Measurements from ENCODE around the gene KANK4.

KANK4 gene

DNA sequence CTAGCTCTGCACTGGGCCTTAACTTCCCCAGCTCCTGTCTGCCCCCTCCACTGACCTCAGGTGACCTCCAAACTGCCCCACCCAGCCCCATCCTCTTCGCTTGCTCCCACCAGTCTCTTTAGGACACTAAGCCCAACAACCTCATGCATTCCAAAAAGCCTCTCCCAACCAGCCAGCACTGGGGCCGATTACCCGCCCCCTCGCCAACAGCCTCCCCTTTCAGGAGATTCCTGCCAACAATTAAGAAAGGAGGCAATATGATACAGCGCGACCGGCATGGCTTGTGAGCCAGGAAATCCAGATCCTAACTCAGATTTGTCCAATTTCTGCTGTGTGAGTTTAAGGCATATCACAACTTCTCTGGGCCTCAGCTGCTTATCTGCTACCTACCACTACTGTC, 14.7 kb downstream of the KANK4 start:
- no peak for DNase-seq

DNA sequence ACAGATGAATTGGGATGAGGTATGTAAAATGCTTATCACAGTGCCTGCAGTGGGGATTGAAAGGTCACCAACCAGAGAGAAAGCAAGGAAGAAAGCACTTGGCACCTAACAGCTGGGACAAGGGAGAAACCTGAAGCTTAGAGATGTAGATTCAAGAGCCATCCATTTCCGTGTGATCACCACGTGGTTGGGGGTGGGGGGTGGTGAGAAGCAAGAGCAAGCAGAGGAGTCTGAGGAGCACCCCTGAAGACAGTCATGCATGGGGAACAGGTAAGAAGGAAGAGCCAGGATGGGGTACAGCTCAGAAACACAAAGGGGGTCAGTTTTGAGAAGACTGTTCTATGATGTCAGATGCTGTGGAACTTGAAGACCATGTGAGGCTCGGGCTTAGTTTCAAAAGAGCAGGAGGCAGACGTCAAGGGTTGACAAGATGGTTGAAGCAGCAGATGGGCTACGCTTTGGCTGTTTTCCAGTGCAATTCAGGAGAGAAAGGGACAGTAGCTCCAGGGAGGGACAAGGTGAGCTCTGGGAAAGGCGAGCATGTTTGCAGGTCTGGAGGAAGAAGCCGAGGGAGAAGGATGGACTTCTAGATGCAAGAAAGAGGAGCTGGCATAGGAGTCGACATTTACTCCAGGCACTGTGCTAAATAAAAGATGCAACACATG, 17.4 kb downstream of the KANK4 start:
- DNase-seq = no peak

DNA sequence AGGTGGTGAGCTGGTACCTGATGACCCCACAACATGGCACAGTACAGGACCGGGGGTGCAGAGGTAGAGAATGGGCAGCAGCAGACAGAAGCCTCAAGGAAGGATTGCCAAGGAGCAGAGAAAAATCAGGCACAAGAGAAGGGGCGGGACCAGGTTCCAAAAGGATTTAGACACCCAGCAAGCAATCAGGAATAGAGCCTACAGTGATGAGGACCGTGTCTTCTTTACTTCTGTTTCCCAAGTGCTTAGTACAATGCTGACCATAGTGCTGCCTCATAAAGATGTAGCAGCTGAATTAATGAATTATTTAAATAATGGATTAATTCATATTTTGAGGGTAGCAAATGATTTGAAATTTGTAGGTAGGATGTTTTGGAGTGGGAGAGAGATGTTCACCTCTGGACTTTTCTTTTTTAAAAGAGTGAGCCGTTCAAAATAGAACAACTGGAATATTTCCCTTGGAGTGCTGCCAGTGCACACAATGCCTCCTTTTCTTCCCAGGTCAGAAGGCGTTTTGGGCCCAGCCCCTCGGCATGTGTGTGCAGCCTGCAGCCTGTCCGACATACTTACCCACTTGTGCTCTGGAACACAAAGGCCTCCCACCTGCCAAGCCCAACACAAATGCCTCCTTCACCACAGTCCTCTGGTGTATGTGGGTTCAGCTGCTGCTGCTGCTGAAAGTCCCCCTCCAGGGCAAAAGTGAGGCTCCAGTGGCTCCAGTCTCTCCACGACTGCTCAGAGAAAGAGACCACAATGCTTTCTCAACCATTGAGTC, 19.6 kb downstream of the KANK4 start:
- no peak for DNase-seq

DNA sequence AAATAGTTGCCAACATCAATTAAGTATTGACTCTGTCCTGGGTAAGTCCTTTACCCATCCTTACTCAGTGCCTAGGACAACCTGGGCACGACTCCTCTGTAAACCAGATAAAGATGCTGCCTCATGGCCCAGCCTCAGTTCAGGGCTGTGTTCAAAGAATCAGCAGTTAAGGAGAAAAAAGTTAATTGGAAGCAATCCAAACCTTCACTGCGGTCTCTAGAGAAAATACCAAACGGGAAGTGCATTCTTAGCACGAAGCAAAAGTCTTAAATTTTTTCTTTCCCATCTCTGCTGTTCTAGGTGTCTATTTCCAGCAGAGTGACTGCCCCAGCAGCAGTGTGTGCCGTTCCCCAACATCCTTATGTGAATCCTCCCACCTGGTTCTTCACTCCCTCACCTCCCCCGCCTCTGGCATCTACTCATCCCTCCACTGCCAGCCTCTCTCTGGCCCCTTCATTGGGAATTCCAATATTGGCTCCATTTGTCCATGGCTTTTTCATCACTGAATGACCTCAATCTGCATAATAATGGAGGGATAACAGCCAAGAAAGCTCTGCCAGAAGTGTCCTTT, 23.2 kb downstream of the KANK4 start:
- DNase-seq = no peak

GRCh38 chr1:62294261-62294660, 25.0 kb downstream of the KANK4 start:
- no peak for DNase-seq

DNA sequence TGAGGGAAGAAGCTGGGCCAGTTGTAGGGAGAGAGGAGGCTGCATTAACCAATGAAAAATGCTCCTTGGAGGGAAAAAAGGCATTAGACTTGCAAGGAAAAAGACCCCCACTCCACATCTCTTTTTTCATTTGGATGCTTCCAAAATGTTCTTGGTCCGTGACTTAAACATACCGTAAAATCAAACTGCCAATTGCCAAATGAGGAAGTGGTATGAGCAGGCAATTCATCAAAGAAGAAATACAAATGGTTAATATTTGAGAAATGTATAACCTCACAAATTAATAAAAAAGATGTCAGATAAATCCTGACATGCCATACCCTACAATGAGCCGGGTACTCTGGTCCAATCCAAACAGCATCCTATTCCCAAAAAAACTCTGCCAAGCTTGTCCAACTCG, 30.6 kb downstream of the KANK4 start:
- no peak for DNase-seq

GRCh38 chr1:62288224-62288623, 31.0 kb downstream of the KANK4 start:
- DNase-seq = no peak

GRCh38 chr1:62286786-62287224, 32.4 kb downstream of the KANK4 start:
- no peak for DNase-seq

DNA sequence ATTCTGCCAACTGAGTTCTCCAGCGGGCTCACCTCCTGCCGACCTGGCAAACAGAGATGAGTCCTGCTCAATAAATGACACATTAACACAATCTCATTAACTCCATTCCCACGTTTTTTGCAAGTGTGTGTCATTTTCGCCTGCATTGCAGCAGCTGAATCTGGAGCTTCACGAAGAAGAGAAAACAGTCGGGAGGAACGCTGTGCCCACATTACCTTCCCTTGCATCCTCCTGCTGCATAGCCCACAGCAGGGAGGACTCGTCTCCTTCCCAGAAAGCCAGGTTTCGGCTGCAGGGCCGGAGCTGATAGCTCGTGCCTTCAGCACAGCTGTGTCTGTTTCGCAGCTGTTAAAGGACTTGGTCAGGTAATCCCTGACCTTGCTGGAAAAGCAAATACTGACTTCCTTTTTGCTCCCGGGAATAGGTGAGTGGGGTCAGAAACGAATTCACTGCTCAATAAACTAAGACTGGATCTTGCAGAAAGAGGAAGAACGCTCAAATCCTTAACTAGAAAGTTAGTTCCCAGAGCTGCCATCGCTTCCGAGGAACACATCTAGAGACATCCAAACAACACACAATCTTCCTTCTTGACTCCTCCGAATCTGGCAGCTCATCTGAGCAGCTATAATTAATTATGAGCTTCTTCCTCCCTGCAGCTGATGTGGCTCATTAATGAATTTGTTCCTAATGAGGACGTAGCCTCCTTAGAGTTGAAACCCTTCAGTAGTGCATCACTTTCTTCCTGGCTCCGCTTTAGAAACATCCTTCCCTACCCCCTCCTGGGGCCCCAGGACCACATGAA, 33.0 kb downstream of the KANK4 start:
- no peak for DNase-seq

GRCh38 chr1:62285440-62285839, 33.8 kb downstream of the KANK4 start:
- no peak for DNase-seq

DNA sequence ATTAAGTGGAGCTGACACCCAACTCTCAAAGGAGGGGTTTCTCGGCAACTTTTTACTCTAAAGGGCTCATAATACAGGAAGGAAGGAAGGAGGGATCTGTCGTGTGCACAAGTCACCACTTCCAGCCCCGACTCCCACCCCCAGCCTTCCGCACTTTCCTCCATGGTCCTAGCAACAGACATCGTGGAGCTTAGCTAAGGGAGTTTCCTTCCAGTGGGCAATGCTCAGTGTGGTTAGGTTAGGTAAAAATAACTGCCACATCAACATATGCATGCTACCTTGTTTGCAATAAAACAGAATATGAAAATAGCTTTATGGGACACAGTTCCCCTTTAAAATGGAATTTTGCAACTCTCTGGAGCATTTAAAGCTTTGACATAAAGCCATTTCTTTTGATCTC, 35.2 kb downstream of the KANK4 start:
- DNase-seq = no peak

GRCh38 chr1:62282909-62283755, 36.1 kb downstream of the KANK4 start:
- DNase-seq = no peak

- DNase-seq = no peak
Observed at GRCh38 chr1:62281922-62282555, 37.2 kb downstream of the KANK4 start.

- DNase-seq = no peak
Observed at GRCh38 chr1:62280960-62281465, 38.2 kb downstream of the KANK4 start.

GRCh38 chr1:62280150-62280549, 39.1 kb downstream of the KANK4 start:
- DNase-seq = no peak

DNA sequence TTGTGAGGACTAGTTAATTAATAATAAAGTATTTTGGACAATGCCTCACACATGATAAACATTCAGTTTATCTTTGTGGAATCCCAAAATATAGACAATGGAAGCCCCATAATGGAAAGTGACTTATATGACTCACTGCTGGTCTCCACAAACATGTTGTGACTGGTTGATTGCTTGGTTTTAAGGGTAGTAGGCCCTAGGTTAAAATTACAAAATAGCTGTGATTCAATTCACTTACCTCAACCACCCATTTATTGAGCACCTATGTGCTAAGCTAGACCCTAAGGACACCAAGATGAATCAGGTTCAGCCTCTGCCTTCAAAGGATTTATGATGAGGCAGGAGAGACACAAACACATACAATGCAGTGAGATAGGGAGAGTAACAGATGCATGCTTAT, 42.4 kb downstream of the KANK4 start:
- no peak for DNase-seq

GRCh38 chr1:62274496-62275485, 44.4 kb downstream of the KANK4 start:
- DNase-seq = no peak

DNA sequence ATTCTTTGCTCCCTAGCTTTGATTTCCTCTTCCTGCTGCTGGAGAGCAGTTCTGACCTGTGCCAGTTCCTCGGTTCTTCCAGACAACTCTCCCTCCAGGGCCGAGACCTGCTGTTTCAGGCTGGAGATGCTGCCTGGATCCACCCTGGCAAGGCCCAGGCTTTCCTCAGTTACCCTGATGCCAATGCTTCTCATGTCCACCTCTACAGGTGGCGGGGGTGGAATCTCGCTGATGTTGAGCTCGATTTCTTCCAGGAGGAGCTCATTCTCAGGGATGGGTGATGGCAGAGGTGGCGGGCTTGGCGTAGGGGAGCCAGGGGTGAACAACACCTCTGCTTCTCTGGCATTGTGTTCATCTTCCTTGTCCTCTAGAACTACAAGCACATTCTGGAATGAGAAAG, 45.3 kb downstream of the KANK4 start:
- no peak for DNase-seq

DNA sequence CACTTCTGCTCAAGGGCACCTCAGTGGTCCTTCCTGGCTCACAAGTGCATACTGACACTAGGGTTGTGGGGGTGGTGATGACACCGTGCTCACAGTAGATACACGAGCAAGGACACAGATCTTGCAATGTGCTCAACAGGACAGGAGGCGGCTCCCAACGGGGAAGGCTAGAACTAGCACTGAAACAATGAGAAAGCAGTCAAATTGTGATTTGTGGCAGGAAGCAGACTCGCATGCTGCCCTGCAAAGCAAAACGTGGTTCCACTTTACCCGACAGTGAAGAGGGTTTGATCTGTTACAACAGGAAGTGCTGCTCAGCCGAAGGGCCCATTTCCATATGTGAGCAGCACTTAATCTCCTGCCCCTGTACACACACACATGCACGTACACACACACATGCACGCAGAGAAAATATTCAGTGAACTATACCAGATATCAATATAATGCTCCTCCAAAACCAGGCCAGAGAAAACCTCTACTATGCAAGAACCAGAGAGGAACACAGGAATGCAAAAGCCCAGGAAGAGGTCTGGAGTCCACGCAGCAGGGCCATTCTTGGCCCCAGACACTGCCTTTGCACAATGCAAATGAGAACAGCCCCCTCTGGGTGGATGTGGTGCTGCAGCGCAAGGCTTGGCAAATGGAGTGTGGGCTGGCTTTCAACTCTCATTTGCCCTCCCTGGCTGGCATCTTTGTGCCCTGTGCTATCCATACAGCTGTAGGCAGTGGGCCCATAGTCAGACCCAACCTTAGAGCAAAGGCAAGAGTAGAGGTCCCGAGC, 47.1 kb downstream of the KANK4 start:
- DNase-seq = peak; percentile 5 to 15

DNA sequence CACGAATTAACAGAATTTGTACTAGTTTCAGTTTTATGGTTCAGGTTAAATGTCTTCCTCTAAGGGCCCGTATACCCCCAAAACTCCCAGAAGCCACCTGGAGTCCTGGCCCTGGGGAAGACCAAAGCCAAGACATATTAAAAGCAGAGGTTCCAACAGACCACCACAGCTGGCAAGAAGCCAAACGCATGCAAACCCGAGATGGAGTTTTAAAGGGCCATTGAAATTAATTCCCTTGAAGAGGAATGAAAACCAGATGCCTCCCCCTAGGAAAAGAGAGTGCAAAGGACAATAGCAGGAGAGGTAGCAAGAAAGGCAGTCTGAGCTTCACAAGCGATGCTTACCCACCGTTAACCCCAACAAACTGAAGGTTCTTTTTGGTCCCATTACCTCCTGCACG, 48.1 kb downstream of the KANK4 start:
- no peak for DNase-seq

All from activated CD4-positive, alpha-beta T cell treated with anti-CD3 and anti-CD28 coated beads, Interleukin-2, amount 50 U/mL, for 4 hours (primary cell).